IMR-90 (cell line): ENCODE measurements around the gene COX7A2L.

Source experiments
- BHLHE40 ChIP-seq: fragments of 150-350 bp; IDR thresholded peaks from 2 replicates; pipeline ENCODE4 v1.6.1; 2016; ENCODE audit warnings: mild to moderate bottlenecking, low read depth, low read length
- CEBPB ChIP-seq: IDR thresholded peaks from 2 replicates; pipeline ENCODE4 v1.6.1; 2012; ENCODE audit warnings: low read depth, low read length, improper control_type of control experiment
- CHD1 ChIP-seq: IDR thresholded peaks from 2 replicates; pipeline ENCODE4 v1.6.1; 2012; ENCODE audit warnings: low read depth, low read length, improper control_type of control experiment
- CTCF ChIP-seq: conservative IDR thresholded peaks from 2 replicates; pipeline ENCODE4 v1.5.1; 2012; ENCODE audit warnings: mild to moderate bottlenecking, low read depth, low read length, improper control_type of control experiment
- ELK1 ChIP-seq: fragments of 150-350 bp; IDR thresholded peaks from 2 replicates; pipeline ENCODE4 v1.6.1; 2016; ENCODE audit warnings: low read depth, mild to moderate bottlenecking, low read length, moderate library complexity, borderline replicate concordance
- FOS ChIP-seq: fragments of 150-350 bp; IDR thresholded peaks from 2 replicates; pipeline ENCODE4 v1.6.1; 2016; ENCODE audit warnings: low read depth, low read length
- MXI1 ChIP-seq: IDR thresholded peaks from 2 replicates; pipeline ENCODE4 v1.6.1; 2012; ENCODE audit warnings: low read depth, mild to moderate bottlenecking, low read length, moderate library complexity, borderline replicate concordance
- NFE2L2 ChIP-seq: fragments of 150-350 bp; IDR thresholded peaks from 2 replicates; pipeline ENCODE4 v1.6.1; 2016; ENCODE audit warnings: low read depth, mild to moderate bottlenecking, low read length
- POLR2A ChIP-seq: IDR thresholded peaks from 2 replicates; pipeline ENCODE4 v1.6.1; 2012; ENCODE audit warnings: mild to moderate bottlenecking, low read depth, low read length
- RAD21 ChIP-seq: IDR thresholded peaks from 2 replicates; pipeline ENCODE4 v1.6.1; 2012; ENCODE audit warnings: low read length, improper control_type of control experiment
- RFX5 ChIP-seq: IDR thresholded peaks from 2 replicates; pipeline ENCODE4 v1.8.0; 2012; ENCODE audit warnings: low read depth, mild to moderate bottlenecking, low read length, moderate library complexity
- SMC3 ChIP-seq: fragments of 150-350 bp; IDR thresholded peaks from 2 replicates; pipeline ENCODE4 v1.6.1; 2016; ENCODE audit warnings: low read depth, mild to moderate bottlenecking, antibody characterized with exemption, low read length, moderate library complexity
- USF2 ChIP-seq: fragments of 150-350 bp; IDR thresholded peaks from 2 replicates; pipeline ENCODE4 v1.6.1; 2017; ENCODE audit warnings: mild to moderate bottlenecking, antibody characterized with exemption, low read length, low read depth

- TF ChIP-seq CTCF (no peak), POLR2A (no peak), MXI1 (no peak), NFE2L2 (no peak), ELK1 (no peak), USF2 (no peak), RFX5 (no peak), BHLHE40 (no peak), FOS (no peak), CEBPB (no peak), SMC3 (no peak), RAD21 (no peak), CHD1 (no peak)
Measured at GRCh38 chr2:42404676-42405075, 43.7 kb upstream of the COX7A2L start.
